GM23338 (cell line): ENCODE results near the gene GNAI1. TPM values are rescaled to one million over a fixed set of nuclear protein-coding genes. Genes with fewer than 3 reads are reported as not detected.
A peak's percentile ranks its signal among the peaks of the same experiment; 100 is the strongest.

Experiments used
- ATAC-seq: fragments of 200-7000 bp; cut with Tn5 transposase; 3 replicates; pipeline ENCODE4 v1.9.1; 2020
- DNase-seq: peaks from one replicate; pipeline ENCODE4 v3.0.0-alpha.2; 2015; ENCODE audit warnings: low spot score
- H2AFZ ChIP-seq: fragments of 200-600 bp; sonication (generic); 2 replicates; pipeline ENCODE4 v1.8.0; 2016; ENCODE audit warnings: antibody characterized with exemption, mild to moderate bottlenecking, moderate library complexity
- H3F3A ChIP-seq: fragments of 200-600 bp; sonication (generic); replicated peaks from 2 replicates; pipeline ENCODE4 v1.8.0; 2017; ENCODE audit warnings: antibody characterized with exemption, mixed run types, low read depth
- H3K27ac ChIP-seq: fragments of 200-600 bp; sonication (generic); 2 replicates; pipeline ENCODE4 v1.6.1; 2016; ENCODE audit warnings: low read depth
- H3K27me3 ChIP-seq: fragments of 200-600 bp; sonication (generic); 2 replicates; pipeline ENCODE4 v1.8.0; 2016; ENCODE audit warnings: mild to moderate bottlenecking, mixed run types, moderate library complexity; ENCODE audit not compliant: insufficient read depth
- H3K36me3 ChIP-seq: fragments of 200-600 bp; sonication (generic); 2 replicates; pipeline ENCODE4 v1.8.0; 2016; ENCODE audit warnings: mild to moderate bottlenecking; ENCODE audit not compliant: insufficient read depth
- H3K4me1 ChIP-seq: fragments of 200-600 bp; sonication (generic); 2 replicates; pipeline ENCODE4 v1.8.0; 2016; ENCODE audit warnings: mild to moderate bottlenecking, moderate library complexity; ENCODE audit not compliant: insufficient read depth
- H3K4me2 ChIP-seq: fragments of 200-600 bp; sonication (generic); 2 replicates; pipeline ENCODE4 v1.7.1; 2017; ENCODE audit warnings: mixed run types
- H3K4me3 ChIP-seq: fragments of 200-600 bp; sonication (generic); 2 replicates; pipeline ENCODE4 v1.6.1; 2016; ENCODE audit warnings: mixed run types
- H3K79me2 ChIP-seq: fragments of 200-600 bp; sonication (generic); replicated peaks from 2 replicates; pipeline ENCODE4 v1.8.0; 2017; ENCODE audit warnings: mild to moderate bottlenecking; ENCODE audit not compliant: insufficient read depth
- H3K9me2 ChIP-seq: fragments of 200-600 bp; sonication (generic); 2 replicates; pipeline ENCODE4 v1.8.0; 2017; ENCODE audit not compliant: insufficient read depth
- H4K20me1 ChIP-seq: fragments of 200-600 bp; sonication (generic); replicated peaks from 2 replicates; pipeline ENCODE4 v1.8.0; 2017; ENCODE audit warnings: mild to moderate bottlenecking; ENCODE audit not compliant: insufficient read depth
- H3K27ac Mint-ChIP-seq: 2 replicates; pipeline ENCODE4 v1.8.0; 2020; ENCODE audit warnings: inconsistent platforms, mild to moderate bottlenecking, moderate library complexity, mixed read lengths
- H3K27me3 Mint-ChIP-seq: 3 replicates; pipeline ENCODE4 v1.8.0; 2022; ENCODE audit warnings: low read depth, mild to moderate bottlenecking, moderate library complexity, mixed read lengths, inconsistent platforms; ENCODE audit not compliant: insufficient read depth, poor library complexity
- H3K36me3 Mint-ChIP-seq: 3 replicates; pipeline ENCODE4 v1.8.0; 2021; ENCODE audit warnings: low read depth, mild to moderate bottlenecking, inconsistent platforms, moderate library complexity, mixed read lengths
- H3K4me1 Mint-ChIP-seq: 3 replicates; pipeline ENCODE4 v1.8.0; 2020; ENCODE audit warnings: mild to moderate bottlenecking, inconsistent platforms, mixed read lengths
- H3K4me3 Mint-ChIP-seq: 3 replicates; pipeline ENCODE4 v1.8.0; 2021; ENCODE audit warnings: moderate library complexity, mild to moderate bottlenecking, inconsistent platforms, mixed read lengths
- H3K9me3 Mint-ChIP-seq: 3 replicates; pipeline ENCODE4 v1.8.0; 2020; ENCODE audit warnings: moderate library complexity, mild to moderate bottlenecking, inconsistent platforms, mixed read lengths
- CREB1 ChIP-seq: fragments of 250-450 bp; sonication (Bioruptor Pico); IDR thresholded peaks from 2 replicates; pipeline ENCODE4 v1.5.0; 2020; ENCODE audit warnings: low read depth, mild to moderate bottlenecking, moderate library complexity
- EZH2 ChIP-seq: fragments of 200-600 bp; sonication (generic); IDR thresholded peaks from one replicate; pipeline ENCODE4 v1.8.0; 2017; ENCODE audit warnings: antibody characterized with exemption, mild to moderate bottlenecking, low read depth; ENCODE audit not compliant: unreplicated experiment
- JUNB ChIP-seq: IDR thresholded peaks from one replicate; pipeline ENCODE4 v1.6.1; 2016; ENCODE audit warnings: antibody characterized with exemption; ENCODE audit not compliant: unreplicated experiment
- NANOG ChIP-seq: IDR thresholded peaks from 2 replicates; pipeline ENCODE4 v1.6.1; 2016; ENCODE audit warnings: antibody characterized with exemption, borderline replicate concordance
- STAT1 ChIP-seq: IDR thresholded peaks from one replicate; pipeline ENCODE4 v1.6.1; 2016; ENCODE audit warnings: antibody characterized with exemption; ENCODE audit not compliant: unreplicated experiment
- polyA plus RNA-seq: library from polyadenylated mRNA; unstranded; fragments of >200 nt; fragmentation: Nextera tagmentation; extraction: Ambion mirVana; gene quantifications from 2 replicates; pipeline ENCODE4 v1.2.1, GENCODE V29; 2016
- total RNA-seq: library from RNA; depleted of rRNA; stranded (reverse); fragments of >200 nt; shearing (Covaris generic); gene quantifications from 2 replicates; pipeline ENCODE4 v1.2.3, GENCODE V29; 2014
- TF ChIP-seq, protein P1 (sequence below): fragments of 250-450 bp; sonication (Bioruptor Pico); IDR thresholded peaks from 2 replicates; pipeline ENCODE4 v1.5.0; 2020; ENCODE audit warnings: mild to moderate bottlenecking, moderate library complexity

The GNAI1 gene
- total and polyA plus RNA-seq, 2 experiments from 2014 or later, result 31.3 to 36.9 TPM

DNA sequence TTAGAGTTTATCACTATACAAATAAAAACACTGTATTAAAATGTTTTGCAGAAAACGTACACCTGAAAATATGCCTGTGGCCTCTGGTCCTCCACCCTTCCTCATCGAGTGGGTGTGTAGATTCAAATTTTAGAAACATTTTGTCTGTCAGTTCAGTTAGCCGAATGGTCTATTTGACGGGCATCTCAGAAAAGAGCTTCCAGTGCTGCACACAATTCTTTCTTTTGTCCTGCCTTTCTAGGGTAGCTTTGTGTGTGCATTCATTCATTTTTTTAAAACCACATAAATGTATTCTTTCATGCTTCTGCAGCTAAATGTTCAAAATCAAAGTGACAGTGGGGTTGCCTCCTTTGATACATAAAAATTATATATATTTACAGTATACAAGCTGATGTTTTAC is 46.8 kb downstream of the GNAI1 start:
- no peak for TF ChIP-seq STAT1
- TF ChIP-seq JUNB, result no peak
- no peak for TF ChIP-seq EZH2
- Mint-ChIP-seq H3K9me3 (no peaks in the 10 kb centered on the region; the same call in 2 of the 3 replicates), H3K4me3 (no peak overlapping the region), H3K27me3 (peaks cover 4% of the 10 kb centered on the region), H3K4me1 (peaks cover 67% of the 10 kb centered on the region), H3K36me3 (peaks cover 7% of the 10 kb centered on the region; the same call in 2 of the 3 replicates), H3K27ac (no peak overlapping the region; the same call in 1 of the 2 replicates)
- DNase-seq (no peak), ATAC-seq (no peak)
- no peaks in the 10 kb centered on the region for H4K20me1 ChIP-seq
- H3K79me2 ChIP-seq, result peaks cover 71% of the 10 kb centered on the region
- peaks cover 46% of the 10 kb centered on the region for H3K4me1 ChIP-seq
- no peaks in the 10 kb centered on the region; the same call in 1 of the 2 replicates for H3F3A ChIP-seq
- H2AFZ ChIP-seq, result no peak overlapping the region
- no peaks in the 10 kb centered on the region for H3K36me3 ChIP-seq
- no peaks in the 10 kb centered on the region for H3K9me2 ChIP-seq
- H3K4me2 ChIP-seq, result no peak overlapping the region
- no peak overlapping the region for H3K27ac ChIP-seq
- H3K27me3 ChIP-seq, result no peaks in the 10 kb centered on the region
- no peak overlapping the region for H3K4me3 ChIP-seq

GRCh38 chr7:80182630-80183276 is 48.1 kb downstream of the GNAI1 start:
- peaks cover 74% of the 10 kb centered on the region for H3K4me1 Mint-ChIP-seq
- H3K27me3 ChIP-seq, result no peaks in the 10 kb centered on the region
- ATAC-seq (peak; percentile 84), DNase-seq (peak; percentile 80)
- no peak overlapping the region for H3K27ac Mint-ChIP-seq
- H3K4me3 ChIP-seq, result peak overlapping the region; percentile 14
- no peaks in the 10 kb centered on the region for H4K20me1 ChIP-seq
- no peak overlapping the region for H2AFZ ChIP-seq
- no peaks in the 10 kb centered on the region for H3K36me3 ChIP-seq
- TF ChIP-seq, protein P1, sequence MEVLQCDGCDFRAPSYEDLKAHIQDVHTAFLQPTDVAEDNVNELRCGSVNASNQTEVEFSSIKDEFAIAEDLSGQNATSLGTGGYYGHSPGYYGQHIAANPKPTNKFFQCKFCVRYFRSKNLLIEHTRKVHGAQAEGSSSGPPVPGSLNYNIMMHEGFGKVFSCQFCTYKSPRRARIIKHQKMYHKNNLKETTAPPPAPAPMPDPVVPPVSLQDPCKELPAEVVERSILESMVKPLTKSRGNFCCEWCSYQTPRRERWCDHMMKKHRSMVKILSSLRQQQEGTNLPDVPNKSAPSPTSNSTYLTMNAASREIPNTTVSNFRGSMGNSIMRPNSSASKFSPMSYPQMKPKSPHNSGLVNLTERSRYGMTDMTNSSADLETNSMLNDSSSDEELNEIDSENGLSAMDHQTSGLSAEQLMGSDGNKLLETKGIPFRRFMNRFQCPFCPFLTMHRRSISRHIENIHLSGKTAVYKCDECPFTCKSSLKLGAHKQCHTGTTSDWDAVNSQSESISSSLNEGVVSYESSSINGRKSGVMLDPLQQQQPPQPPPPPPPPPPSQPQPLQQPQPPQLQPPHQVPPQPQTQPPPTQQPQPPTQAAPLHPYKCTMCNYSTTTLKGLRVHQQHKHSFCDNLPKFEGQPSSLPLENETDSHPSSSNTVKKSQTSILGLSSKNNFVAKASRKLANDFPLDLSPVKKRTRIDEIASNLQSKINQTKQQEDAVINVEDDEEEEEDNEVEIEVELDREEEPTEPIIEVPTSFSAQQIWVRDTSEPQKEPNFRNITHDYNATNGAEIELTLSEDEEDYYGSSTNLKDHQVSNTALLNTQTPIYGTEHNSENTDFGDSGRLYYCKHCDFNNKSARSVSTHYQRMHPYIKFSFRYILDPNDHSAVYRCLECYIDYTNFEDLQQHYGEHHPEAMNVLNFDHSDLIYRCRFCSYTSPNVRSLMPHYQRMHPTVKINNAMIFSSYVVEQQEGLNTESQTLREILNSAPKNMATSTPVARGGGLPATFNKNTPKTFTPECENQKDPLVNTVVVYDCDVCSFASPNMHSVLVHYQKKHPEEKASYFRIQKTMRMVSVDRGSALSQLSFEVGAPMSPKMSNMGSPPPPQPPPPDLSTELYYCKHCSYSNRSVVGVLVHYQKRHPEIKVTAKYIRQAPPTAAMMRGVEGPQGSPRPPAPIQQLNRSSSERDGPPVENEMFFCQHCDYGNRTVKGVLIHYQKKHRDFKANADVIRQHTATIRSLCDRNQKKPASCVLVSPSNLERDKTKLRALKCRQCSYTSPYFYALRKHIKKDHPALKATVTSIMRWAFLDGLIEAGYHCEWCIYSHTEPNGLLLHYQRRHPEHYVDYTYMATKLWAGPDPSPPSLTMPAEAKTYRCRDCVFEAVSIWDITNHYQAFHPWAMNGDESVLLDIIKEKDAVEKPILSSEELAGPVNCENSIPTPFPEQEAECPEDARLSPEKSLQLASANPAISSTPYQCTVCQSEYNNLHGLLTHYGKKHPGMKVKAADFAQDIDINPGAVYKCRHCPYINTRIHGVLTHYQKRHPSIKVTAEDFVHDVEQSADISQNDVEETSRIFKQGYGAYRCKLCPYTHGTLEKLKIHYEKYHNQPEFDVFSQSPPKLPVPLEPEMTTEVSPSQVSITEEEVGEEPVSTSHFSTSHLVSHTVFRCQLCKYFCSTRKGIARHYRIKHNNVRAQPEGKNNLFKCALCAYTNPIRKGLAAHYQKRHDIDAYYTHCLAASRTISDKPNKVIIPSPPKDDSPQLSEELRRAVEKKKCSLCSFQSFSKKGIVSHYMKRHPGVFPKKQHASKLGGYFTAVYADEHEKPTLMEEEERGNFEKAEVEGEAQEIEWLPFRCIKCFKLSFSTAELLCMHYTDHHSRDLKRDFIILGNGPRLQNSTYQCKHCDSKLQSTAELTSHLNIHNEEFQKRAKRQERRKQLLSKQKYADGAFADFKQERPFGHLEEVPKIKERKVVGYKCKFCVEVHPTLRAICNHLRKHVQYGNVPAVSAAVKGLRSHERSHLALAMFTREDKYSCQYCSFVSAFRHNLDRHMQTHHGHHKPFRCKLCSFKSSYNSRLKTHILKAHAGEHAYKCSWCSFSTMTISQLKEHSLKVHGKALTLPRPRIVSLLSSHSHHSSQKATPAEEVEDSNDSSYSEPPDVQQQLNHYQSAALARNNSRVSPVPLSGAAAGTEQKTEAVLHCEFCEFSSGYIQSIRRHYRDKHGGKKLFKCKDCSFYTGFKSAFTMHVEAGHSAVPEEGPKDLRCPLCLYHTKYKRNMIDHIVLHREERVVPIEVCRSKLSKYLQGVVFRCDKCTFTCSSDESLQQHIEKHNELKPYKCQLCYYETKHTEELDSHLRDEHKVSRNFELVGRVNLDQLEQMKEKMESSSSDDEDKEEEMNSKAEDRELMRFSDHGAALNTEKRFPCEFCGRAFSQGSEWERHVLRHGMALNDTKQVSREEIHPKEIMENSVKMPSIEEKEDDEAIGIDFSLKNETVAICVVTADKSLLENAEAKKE (CRISPR knock-in tag), result peak; percentile 83
- TF ChIP-seq CREB1 (no peak), NANOG (peak; percentile 64)
- no peaks in the 10 kb centered on the region for H3K9me2 ChIP-seq
- peaks cover 7% of the 10 kb centered on the region; the same call in 2 of the 3 replicates for H3K36me3 Mint-ChIP-seq
- peak overlapping the region; percentile 51; the same call in 2 of the 3 replicates for H3K4me3 Mint-ChIP-seq
- peaks cover 4% of the 10 kb centered on the region for H3K27me3 Mint-ChIP-seq
- peak overlapping the region; percentile 29 for H3K27ac ChIP-seq
- H3K4me1 ChIP-seq, result peaks cover 56% of the 10 kb centered on the region
- peaks cover 75% of the 10 kb centered on the region for H3K79me2 ChIP-seq
- no peaks in the 10 kb centered on the region; the same call in 1 of the 2 replicates for H3F3A ChIP-seq
- H3K9me3 Mint-ChIP-seq, result no peaks in the 10 kb centered on the region; the same call in 2 of the 3 replicates
- peak overlapping the region; percentile 50 for H3K4me2 ChIP-seq
